HG03439 (cell line): Measurements from ENCODE around the gene WIPF3.

ENCODE experiments used
- ATAC-seq: cut with Tn5 transposase; IDR thresholded peaks from one replicate; pipeline ENCODE4 v1.9.1; 2021; ENCODE audit warnings: mild to moderate bottlenecking, moderate library complexity; ENCODE audit not compliant: unreplicated experiment

The WIPF3 gene

DNA sequence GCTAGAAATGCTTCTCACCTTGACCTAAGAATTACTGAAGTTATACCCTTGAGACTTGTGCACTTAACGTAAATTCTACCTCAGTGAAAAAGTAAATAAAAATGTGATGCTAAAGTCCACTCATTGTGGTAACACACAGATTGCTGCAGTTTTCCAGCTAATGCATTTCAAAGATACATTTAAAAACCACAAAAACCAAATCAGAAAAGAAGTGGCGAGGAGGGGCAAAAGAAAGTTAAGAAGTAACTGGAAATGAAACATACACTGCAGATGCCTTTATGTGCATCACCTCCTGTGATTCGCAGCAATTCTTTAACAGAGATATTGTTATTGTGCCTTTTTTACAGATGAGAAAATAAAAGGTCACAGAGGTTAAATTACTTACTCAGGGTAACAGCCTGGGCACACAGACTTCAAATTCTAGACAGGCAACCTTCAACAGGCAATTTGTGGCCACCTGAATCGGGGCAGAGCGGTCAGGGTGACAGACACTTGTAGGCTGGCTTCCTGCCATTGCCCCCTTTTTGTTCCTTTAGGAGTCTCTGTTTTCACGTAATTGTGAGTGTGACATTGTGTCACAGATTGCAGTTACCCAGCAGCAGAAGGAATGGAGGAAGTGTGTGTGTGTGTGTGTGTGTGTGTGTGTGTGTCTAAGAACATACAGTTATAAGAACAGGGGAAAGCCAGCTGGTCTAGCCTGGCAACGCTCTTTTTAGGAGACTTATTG, 1.9 kb downstream of the WIPF3 start:
- ATAC-seq: no peak

DNA sequence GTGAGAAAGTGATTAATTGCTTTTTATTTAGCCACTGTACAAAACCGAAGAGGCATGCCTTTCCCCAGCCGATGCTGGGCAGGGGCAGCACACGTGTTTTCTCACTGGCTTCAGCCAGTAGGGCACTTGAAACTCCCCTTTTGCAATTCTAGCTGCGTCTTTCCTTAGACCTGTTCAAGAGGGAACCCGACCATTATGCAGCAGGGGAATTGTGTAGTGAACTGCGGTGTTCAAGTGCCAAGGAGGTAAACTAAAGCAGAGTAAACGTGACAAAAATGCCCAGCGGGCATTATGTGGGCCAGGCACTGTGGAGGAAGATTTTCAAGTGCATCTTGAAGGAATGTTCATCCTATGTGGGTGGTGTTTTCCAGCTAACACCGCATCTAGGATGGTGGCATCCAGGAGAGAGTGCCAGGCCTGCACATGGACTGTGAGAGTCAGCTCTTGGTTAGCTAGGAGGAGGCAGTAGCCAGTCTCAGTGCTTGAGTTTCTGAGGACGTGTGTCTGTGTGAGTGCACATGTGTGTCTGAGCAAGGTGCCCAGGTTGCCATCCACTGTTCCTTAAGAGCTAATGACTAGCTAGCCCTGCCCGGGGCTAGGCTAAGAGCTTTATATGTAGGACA, 3.3 kb downstream of the WIPF3 start:
- no peak for ATAC-seq

DNA sequence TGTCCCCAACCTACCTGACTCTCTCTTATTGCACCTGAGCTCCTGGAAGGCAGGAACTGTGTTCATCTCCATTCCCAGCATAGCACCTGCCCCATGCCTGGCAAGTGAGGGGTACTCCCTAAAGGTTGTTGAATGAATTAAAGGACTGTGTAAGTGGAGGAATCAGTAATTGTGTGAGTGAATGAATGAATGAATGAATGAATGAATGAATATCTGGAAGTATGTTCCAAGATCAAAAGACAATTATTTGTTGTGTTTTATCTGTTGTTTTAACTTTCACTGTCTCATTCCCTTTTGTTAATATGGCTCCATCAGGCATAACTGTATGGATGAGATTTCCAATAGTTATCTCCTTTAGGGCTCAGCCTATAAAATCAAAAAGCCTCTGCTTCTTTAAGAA, 4.0 kb downstream of the WIPF3 start:
- ATAC-seq: no peak

DNA sequence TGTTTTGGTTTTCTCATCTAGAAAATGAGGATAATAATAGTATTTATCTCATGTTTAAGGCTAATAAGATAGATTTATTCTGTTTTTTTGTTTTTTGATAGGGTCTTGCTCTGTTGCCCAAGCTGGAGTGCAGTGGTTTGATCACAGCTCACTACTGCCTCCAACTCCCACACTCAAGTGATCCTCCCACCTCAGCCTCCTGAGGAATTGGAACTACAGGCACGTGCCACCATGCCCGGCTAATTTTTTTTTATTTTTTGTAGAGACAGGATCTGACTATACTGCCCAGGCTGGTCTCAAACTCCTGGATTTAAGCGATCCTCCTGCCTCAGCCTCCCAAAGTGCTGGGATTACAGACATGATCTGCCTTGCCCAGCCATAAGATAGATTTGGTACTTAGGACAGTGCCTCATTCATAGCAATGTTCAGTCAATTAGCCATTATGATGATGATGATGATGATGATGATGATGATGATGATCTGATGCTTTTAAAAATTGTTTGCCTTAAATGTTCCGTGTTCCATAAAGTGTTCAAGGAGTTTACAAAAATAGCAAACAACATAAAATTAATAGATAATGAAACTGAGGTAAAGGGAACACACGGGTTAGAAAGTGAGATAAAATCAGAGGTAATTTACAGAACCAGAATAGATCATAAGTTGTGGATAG, 4.6 kb downstream of the WIPF3 start:
- no peak for ATAC-seq

DNA sequence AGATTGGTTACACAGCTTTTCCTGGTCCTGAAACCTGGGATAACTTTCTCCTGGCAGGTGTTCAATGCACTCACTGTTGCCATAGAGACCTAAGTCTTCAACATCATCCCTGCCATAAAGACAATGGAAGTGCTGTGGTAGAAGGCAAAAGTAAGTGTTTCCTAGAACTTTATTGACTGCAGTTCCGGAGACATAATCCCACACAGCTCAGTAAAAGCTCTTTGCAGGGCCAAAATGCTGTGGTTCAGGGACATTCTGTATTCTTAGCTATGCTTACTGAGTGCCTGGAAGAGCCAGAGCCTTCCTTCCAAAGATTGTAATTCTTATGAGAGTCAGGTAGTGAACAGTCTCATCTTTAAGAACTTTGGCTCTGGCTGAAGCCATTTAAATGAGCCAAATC, 5.3 kb downstream of the WIPF3 start:
- ATAC-seq: no peak

DNA sequence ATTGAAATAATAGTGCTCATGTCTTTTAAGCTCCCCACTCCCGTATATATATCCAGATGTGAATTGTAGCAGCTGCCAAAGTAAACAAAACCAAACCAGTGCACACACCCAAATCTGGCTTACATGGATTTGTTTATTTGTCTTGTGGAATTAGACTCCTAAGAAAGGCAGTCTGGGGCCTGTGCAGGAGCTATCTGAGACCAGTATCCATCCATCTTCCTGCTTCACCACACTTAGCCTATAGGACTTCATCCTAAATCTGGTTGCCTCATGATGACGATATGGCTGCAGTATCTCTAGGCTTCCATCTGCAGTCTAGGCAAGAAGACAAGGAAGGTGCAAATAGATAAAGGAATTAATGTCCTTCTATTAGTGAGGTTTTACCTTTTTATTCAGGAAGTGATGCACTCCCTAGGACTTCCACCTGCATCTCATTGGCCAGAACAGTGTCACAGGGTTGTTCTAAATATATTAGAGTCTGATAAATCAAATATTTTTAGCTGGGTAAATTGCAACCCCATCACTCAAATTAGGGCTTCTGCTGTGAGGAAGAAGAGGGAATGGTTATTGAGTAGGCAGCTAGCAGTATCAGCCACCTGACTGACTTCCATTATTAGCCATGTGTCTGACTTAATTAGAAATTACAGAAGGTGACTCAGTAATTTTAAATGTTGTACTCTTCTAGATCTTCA, 6.0 kb downstream of the WIPF3 start:
- ATAC-seq: no peak

DNA sequence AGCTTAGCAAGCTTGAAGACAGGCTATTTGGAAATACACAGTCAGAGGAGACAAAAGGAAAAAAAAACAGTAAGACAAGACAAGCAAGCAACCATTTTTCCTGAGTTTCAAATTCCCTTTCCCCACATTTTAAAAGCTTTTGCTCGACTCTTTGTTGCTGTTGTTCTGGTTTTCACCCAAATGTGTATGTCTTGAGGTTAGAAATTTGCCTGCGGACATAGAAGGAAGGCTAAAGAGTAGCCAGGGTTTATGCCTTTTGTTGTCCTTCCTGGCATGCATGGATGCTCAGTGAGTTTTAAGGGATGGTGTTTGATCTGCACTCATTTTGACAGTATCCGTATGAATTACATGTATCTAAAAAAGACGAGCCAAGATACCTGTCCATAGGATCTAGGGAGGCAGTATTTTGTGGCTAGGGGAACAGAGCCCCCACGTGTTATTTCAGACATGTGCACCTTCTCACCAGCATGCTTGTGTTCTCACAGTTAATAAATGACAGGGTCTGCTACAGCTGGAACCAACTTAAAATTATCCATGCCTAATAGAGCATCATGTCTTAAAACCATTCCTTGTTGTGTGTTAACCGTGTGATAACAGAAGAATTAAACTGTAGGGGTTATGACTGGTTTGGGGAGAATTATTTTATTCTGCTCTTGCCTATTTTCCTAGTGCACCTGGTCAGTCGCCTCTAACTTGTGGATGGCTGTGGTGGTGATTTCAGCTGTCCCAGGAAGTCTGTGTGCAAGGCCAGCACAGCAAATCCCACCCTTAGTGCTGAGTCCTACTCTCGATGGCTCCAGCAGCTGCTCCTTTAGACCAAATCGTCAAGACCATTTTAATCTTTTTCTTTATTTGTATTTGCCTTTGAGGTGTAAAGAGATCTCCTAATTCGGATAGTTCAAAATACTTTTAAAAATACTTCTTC, 9.1 kb downstream of the WIPF3 start:
- no peak for ATAC-seq

DNA sequence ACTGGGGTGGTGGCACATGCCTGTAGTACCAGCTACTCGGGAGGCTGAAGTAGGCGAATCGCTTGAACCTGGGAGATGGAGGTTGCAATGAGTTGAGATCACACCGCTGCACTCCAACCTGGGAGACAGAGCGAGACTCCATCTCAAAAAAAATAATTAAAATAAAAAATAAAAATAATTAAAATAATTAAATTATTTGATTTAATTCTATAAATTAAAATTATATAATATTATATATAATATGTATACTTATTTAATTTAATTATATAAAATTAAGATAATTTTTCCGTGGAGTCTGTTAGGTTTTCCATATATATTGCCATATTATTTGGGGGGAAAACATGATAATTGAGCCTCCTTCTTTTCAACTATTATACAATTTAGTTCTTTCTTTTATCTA, 12.0 kb downstream of the WIPF3 start:
- no peak for ATAC-seq

DNA sequence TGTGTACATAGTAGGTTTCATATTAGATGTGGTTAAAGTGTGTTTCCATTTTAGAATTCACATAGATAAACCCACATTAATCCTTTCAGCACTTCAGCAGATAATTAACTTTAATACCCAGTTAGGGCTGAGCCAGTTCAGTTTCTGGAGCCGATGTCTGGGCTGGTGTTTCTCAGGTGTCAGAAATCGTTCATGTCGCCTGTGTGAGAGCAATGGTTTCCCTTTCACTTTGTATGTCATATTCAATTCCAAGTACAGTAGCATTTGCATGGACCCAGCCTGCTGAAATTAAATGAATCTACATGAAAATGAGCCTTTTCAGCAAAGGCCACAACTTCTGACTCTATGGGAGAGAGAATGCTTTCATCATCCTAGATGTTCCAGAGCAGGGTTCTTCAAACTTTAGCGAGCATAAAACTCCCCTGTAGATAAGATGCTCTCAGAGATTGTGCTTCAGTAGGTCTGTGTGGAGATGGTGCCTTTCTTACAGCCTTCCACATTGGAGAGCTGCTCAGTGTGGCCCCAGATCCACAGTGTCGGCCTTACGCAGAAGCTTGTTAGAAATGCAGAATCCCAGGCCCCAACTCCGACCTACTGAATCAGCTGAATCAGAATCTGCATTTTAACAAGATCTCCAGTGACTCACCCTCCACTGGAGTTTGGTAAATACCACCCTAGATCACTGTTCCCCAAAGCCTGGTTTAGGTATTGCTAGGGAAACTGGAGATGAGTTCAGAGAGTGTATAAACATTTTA, 19.6 kb downstream of the WIPF3 start:
- ATAC-seq: peak; percentile 90

DNA sequence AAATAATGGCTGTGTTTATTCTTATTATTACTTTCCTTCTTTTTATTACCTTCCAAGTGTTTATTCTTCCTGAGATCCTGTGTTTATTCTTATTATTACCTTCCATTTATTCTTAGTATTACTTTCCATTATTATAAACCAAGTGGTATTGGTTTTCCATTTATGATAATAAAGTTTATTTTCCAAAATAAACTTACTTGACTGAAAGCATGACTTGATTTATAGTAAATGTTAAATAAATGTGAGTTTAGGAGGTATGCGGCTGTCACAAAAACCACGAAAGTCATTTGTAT, 20.2 kb downstream of the WIPF3 start:
- no peak for ATAC-seq

DNA sequence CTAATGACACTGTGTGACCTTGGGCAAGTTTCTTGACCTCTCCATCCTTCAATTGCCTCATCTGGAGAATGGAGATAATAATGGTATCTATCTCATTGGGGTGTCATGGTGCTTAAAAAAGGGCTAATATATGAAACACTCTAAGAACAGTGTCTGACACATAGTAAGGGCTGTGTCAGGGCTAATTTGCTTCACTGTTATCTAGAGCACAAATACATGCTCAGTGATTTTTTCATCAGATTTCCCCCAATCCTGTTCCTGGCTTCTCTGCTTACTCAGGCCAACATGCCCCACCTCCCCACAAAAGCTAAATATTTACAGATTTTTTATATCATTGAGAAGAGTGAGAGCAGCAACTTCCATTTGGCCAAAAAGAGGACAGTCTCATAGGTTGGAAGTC, 20.6 kb downstream of the WIPF3 start:
- no peak for ATAC-seq

DNA sequence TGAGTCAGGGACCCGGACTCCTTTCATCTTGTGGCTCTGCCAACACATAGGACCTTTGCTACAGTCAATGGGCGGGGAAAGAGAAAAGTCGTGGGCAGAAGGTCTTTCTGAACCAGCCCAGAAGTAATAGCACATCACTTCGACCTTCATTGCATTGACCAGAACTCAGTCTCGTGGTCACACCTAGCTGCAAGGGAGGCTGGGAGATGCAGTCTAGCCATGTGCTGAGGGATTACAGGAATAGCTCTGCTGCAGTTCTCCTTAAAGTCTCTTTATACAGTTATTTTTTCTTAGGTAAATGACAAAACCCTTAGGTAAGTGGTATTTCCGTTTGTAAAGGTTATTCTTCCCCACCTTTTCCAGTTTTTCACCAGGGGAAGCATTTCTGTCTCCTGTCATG, 25.4 kb downstream of the WIPF3 start:
- ATAC-seq: no peak

DNA sequence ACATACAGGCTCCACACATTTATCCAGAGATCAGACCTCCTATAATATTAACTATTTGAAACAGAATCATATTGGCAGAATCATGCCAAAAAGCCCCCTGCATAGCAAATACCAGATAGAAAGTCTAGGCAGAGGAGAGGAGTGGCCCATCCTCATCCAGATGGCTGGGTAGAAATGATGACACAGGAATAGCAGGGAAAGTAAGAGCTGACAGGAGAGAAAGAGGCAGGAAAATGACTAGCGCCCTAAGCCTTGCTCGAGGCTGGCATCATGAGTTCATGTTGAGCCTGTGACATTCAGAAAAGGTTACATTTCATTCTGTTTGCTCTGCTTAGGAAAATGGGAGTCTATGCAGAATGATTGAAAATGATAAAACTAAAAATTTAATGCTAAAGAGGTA, 27.6 kb downstream of the WIPF3 start:
- no peak for ATAC-seq

DNA sequence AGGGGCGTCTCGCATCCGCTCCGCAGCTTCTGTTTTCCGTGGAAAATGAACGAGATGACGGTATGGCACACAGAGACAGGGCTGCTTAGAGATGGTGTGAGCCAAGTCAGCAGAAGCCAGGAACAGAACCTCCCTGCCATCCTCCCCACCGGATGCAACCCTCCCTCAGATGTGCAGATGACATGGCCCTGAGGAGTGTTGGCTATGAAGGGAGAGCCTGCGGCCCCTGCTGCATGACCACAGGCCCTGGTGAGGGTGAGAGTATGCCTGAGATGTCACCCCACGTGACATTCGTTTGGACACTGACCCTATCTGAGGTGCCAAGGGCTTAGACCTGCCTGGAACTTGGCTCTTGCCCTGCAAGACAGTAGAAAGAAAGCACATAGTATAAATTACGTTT, 29.4 kb downstream of the WIPF3 start:
- no peak for ATAC-seq

DNA sequence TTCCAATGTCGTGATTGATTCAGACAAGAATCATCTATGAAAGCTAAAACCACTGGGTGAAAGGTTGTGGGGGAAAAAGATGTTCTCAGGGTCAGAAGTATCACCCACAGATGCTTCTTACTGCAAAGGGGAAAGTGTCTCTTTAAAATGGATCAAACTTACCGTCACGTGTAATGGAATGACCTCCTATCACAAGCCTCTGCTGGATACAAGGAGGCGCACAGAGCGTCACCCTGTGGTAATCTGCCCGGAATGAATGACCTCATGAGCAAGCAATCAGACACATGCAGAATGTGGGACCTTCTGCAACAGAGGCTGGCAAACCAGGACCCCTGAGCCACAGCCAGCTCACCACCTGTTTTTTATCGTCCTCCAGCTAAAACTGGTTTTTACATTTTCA, 33.0 kb downstream of the WIPF3 start:
- ATAC-seq: no peak

DNA sequence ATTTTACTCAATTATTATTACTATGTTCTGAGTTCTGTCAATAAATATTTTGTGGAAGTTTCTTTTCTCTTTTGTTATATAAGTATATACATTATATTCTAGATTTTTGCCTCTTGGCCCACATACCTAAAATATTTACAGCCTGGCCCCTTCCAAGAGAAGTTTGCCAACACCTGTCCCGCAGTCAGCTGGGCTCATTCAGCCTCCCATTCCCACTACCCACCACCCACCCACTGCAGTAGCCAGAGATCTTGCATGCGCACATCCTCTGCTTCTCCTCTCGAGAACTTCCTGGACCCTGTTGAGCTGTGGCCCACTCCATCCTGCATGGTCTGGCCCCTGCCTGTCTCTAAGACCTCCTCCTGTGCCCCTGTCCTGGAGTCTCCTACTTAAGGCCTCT, 33.6 kb downstream of the WIPF3 start:
- ATAC-seq: no peak

DNA sequence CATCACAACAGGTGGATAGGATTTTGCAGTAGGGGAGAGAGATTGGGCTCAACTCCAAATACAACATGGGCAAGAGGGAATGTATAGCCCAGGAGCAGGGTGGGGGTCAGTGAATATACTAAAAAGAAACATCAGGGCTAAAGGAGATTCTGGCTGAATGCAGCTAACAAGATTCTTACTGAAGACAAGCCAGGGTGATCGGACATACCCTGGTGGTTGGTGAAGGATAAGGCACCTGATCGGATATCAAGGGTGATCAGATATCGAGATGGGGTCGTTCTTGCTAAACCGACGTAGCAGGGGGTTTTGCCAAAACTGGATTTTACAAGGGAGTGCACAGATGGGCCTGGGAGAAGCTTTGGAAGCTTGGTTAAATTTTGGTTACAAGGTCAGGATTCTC, 34.4 kb downstream of the WIPF3 start:
- ATAC-seq: no peak

DNA sequence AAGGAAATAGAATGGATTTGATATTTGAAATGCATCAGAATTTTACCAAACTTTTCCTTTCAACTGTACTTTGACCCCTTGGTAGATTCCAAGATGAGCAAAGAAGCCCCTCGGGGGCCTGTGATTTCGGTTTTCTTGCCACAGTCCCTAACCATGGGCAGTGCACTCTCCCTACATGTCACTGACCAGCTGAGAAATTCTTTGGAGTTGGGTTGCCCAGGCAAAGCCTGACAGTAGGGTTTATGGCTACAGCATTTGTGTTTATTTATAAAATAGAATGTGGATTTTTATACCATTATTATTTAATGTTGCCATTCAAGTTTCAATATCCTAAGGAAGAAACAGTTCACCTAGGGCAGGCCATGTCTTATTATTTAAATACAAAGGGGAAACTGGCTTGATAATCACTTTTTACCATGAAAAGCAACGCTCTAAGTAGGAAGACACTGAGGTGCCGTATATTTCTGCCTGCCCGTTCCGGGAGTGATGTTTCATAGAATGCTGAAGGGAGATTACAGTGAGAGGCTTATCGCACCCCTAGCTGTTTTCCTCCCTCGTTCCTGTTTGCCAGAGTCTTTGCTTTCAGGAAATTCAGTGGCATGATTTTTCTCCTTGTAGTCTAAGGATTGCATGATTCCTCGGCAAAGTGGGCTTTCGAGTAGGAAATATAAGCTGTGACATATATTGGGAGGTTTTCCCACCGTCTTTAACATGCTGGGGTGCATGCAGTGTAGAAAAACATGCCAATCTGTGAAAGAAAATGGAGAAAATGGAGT, 35.8 kb downstream of the WIPF3 start:
- no peak for ATAC-seq

DNA sequence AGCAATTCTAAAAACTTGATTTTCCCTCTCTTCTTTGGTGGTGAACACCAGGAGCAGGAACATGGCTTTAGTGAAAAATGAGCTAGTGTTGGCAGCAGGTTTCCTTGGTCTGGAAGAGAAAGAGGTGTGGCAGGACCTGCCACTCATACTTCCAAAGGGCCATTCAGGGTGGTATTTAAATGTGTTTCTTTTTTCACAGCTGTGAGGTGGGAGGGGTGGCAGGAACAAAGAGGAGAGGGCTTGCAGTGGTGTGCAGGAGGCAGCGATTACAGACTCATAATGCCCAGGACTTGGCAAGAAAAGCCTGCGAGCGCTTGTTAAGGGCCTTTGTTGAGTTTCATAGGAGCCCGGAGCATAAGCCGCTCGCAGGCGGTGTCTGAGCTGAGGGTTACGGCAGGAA, 36.8 kb downstream of the WIPF3 start:
- ATAC-seq: no peak

DNA sequence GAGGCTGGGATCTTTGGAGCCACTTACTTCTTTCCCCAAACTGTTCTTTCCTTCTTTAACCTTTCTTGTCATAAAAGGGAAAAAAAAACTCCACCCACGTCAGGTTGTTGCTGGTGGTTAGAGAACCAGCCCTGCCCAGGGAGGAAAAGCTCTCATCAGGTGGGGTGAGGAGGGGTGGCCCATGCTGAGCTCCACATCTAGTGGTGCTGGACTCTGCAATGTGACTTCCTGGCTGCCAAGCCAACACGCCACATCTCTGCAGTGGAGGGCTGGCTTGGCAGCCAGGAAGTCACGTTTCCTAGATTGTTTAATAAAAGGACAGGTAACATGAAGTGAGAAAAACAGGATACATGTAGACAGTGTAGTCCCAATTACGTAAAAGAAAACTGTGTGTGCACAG, 37.4 kb downstream of the WIPF3 start:
- ATAC-seq: no peak
